Measurements from ENCODE around the gene SPATA19.
"Not testable (repeated sequence)": the region's sequence is repeated elsewhere in the genome, so short reads cannot be mapped to it uniquely, and the experiment has no call there.

The SPATA19 gene

GRCh38 chr11:133867456-133867855 is 22.1 kb upstream of the SPATA19 start:
- peaks cover 0 to 3% (median 0%) of the 10 kb centered on the region in 3 donors for H3K9me3 ChIP-seq
- H3K27ac ChIP-seq = no peak overlapping the region
- H3K4me3 ChIP-seq = no peak overlapping the region
- intact Hi-C loops (cut with DNase I; ENCODE audit: low total_unique reads) = no loop called here
- no peak for TF ChIP-seq CTCF (IDR thresholded peaks at IDR 0.05)
- no peaks in the 10 kb centered on the region for H3K4me1 ChIP-seq
- DNase-seq = no peak
- peaks cover 0 to 5% of the 10 kb centered on the region in 2 donors for H3K27me3 ChIP-seq
- no peaks in the 10 kb centered on the region for H3K36me3 ChIP-seq

GRCh38 chr11:133865466-133865865 is 20.2 kb upstream of the SPATA19 start:
- Histone ChIP-seq H3K4me3 (no peak overlapping the region), H3K36me3 (no peaks in the 10 kb centered on the region), H3K27ac (no peak overlapping the region), H3K4me1 (no peaks in the 10 kb centered on the region), H3K27me3 (peaks cover 0 to 5% of the 10 kb centered on the region in 2 donors), H3K9me3 (peaks cover 0 to 3% (median 0%) of the 10 kb centered on the region in 3 donors)
- no peak for DNase-seq
- TF ChIP-seq CTCF (IDR thresholded peaks at IDR 0.05) = no peak
- intact Hi-C loops (cut with DNase I; ENCODE audit: low total_unique reads) = no loop called here

GRCh38 chr11:133864756-133865155 is 19.4 kb upstream of the SPATA19 start:
- intact Hi-C loops (cut with DNase I; ENCODE audit: low total_unique reads) = no loop called here
- no peak for TF ChIP-seq CTCF (IDR thresholded peaks at IDR 0.05)
- Histone ChIP-seq H3K27me3 (peaks cover 0 to 5% of the 10 kb centered on the region in 2 donors), H3K9me3 (peaks cover 0 to 3% (median 0%) of the 10 kb centered on the region in 3 donors), H3K4me1 (no peaks in the 10 kb centered on the region), H3K4me3 (no peak overlapping the region), H3K27ac (no peak overlapping the region), H3K36me3 (no peaks in the 10 kb centered on the region)
- DNase-seq = no peak

GRCh38 chr11:133860151-133860550 is 14.8 kb upstream of the SPATA19 start:
- Histone ChIP-seq H3K9me3 (peaks cover 0 to under 1% (median 0%) of the 10 kb centered on the region in 3 donors), H3K4me1 (no peaks in the 10 kb centered on the region), H3K36me3 (no peaks in the 10 kb centered on the region), H3K4me3 (no peak overlapping the region), H3K27ac (no peak overlapping the region), H3K27me3 (peaks cover 0 to 5% of the 10 kb centered on the region in 2 donors)
- no peak for TF ChIP-seq CTCF (IDR thresholded peaks at IDR 0.05)
- no peak for DNase-seq
- intact Hi-C loops (cut with DNase I; ENCODE audit: low total_unique reads) = no loop called here

- H3K27ac ChIP-seq; H3K4me1 ChIP-seq; H3K27me3 ChIP-seq; H3K9me3 ChIP-seq; H3K36me3 ChIP-seq; DNase-seq; H3K4me3 ChIP-seq; intact Hi-C loops (cut with DNase I; ENCODE audit: low total_unique reads): not testable (repeated sequence)
Measured at GRCh38 chr11:133854330-133854960, 9.1 kb upstream of the SPATA19 start.

GRCh38 chr11:133844217-133844616 is 1.1 kb downstream of the SPATA19 start:
- no peaks in the 10 kb centered on the region for H3K4me1 ChIP-seq
- intact Hi-C loops (cut with DNase I; ENCODE audit: low total_unique reads) = no loop called here
- no peak overlapping the region for H3K27ac ChIP-seq
- DNase-seq = no peak
- H3K4me3 ChIP-seq = no peak overlapping the region
- H3K36me3 ChIP-seq = no peaks in the 10 kb centered on the region
- H3K27me3 ChIP-seq = peaks cover 0 to 4% of the 10 kb centered on the region in 2 donors
- peaks cover 0 to 6% (median 0%) of the 10 kb centered on the region in 3 donors for H3K9me3 ChIP-seq
- no peak for TF ChIP-seq CTCF (IDR thresholded peaks at IDR 0.05)

Data from tibial artery (tissue), 4 donors.